HG02610 (cell line): ENCODE results near the gene CDK10.

Source experiments
- ATAC-seq: cut with Tn5 transposase; IDR thresholded peaks from one replicate; pipeline ENCODE4 v1.9.1; 2021; ENCODE audit warnings: mild to moderate bottlenecking, moderate library complexity; ENCODE audit not compliant: unreplicated experiment

The CDK10 gene

GRCh38 chr16:89732142-89732917 is 45.8 kb downstream of the CDK10 start:
- ATAC-seq, result no peak

- no peak for ATAC-seq
Observed at GRCh38 chr16:89732918-89733242, 46.4 kb downstream of the CDK10 start.

GRCh38 chr16:89733322-89733721 is 46.8 kb downstream of the CDK10 start:
- no peak for ATAC-seq

- no peak for ATAC-seq
Observed at GRCh38 chr16:89733792-89734191, 47.3 kb downstream of the CDK10 start.

- no peak for ATAC-seq
Observed at GRCh38 chr16:89736554-89736953, 50.1 kb downstream of the CDK10 start.

- ATAC-seq, result no peak
Observed at GRCh38 chr16:89737341-89738071, 51.0 kb downstream of the CDK10 start.

- ATAC-seq, result no peak
Observed at GRCh38 chr16:89738072-89738377, 51.5 kb downstream of the CDK10 start.

GRCh38 chr16:89738538-89739317 is 52.2 kb downstream of the CDK10 start:
- ATAC-seq, result no peak

GRCh38 chr16:89739383-89739782 is 52.9 kb downstream of the CDK10 start:
- ATAC-seq, result no peak

- no peak for ATAC-seq
Observed at GRCh38 chr16:89741342-89742014, 55.0 kb downstream of the CDK10 start.

GRCh38 chr16:89742948-89743347 is 56.5 kb downstream of the CDK10 start:
- no peak for ATAC-seq

- no peak for ATAC-seq
Observed at GRCh38 chr16:89744813-89745212, 58.3 kb downstream of the CDK10 start.
